HepG2 (cell line): Measurements from ENCODE around the gene P2RX7. TPM values are rescaled to one million over a fixed set of nuclear protein-coding genes. Genes with fewer than 3 reads are reported as not detected.
A peak's percentile ranks its signal among the peaks of the same experiment; 100 is the strongest.

ENCODE experiments used
- ARID4A ChIP-seq: sonication (generic); formaldehyde crosslinking; IDR thresholded peaks from 2 replicates; pipeline ENCODE4 v1.5.0; 2020; ENCODE audit warnings: mild to moderate bottlenecking, missing genetic modification reagents, borderline replicate concordance
- FOXC1 ChIP-seq: sonication (generic); formaldehyde crosslinking; IDR thresholded peaks from 2 replicates; pipeline ENCODE4 v1.8.0; 2022; ENCODE audit warnings: mild to moderate bottlenecking, missing genetic modification reagents, borderline replicate concordance
- GLI4 ChIP-seq: sonication (generic); formaldehyde crosslinking; IDR thresholded peaks from 2 replicates; pipeline ENCODE4 v1.5.1; 2020; ENCODE audit warnings: missing genetic modification reagents, mild to moderate bottlenecking, moderate library complexity, borderline replicate concordance
- HDAC1 ChIP-seq: sonication (generic); formaldehyde crosslinking; IDR thresholded peaks from 2 replicates; pipeline ENCODE4 v1.5.1; 2020; ENCODE audit warnings: mild to moderate bottlenecking, missing genetic modification reagents
- IRX3 ChIP-seq: sonication (generic); formaldehyde crosslinking; IDR thresholded peaks from 2 replicates; pipeline ENCODE4 v1.8.1; 2023; ENCODE audit warnings: mild to moderate bottlenecking, low read depth, missing genetic modification reagents, borderline replicate concordance
- NFYB ChIP-seq: sonication (generic); formaldehyde crosslinking; IDR thresholded peaks from 2 replicates; pipeline ENCODE4 v1.4.0; 2020; ENCODE audit warnings: missing genetic modification reagents
- RFXAP ChIP-seq: sonication (generic); formaldehyde crosslinking; IDR thresholded peaks from 2 replicates; pipeline ENCODE4 v1.4.0; 2020; ENCODE audit warnings: missing genetic modification reagents, borderline replicate concordance
- polyA plus RNA-seq, 8 experiments: library from polyadenylated mRNA; depleted of rRNA in 3 of 8; stranded (reverse) in 7 of 8; unstranded in 1 of 8; fragments of >200 nt; fragmentation: Illumina TruSeq in 4 of 8; extraction: Trizol in 4 of 8; gene quantifications; 2 replicates each; pipeline versions ENCODE4 v1.2.1 to v1.2.3, GENCODE V29; 2011 to 2016; ENCODE audit warnings: low read depth in 4 of 8, missing spikeins in 1 of 8, mixed read lengths in 1 of 8; ENCODE audit not compliant: insufficient read depth in 1 of 8
- total RNA-seq, 5 experiments: library from RNA; depleted of rRNA; stranded (reverse); fragments of >200 nt; fragmentation: Illumina TruSeq; extraction: Trizol; gene quantifications; 2 replicates each; pipeline ENCODE4 v1.2.3, GENCODE V29; 2016; ENCODE audit warnings: low read depth in 1 of 5
- TF ChIP-seq, protein P1 (sequence below): sonication (generic); formaldehyde crosslinking; IDR thresholded peaks from 2 replicates; pipeline ENCODE4 v1.4.0; 2020; ENCODE audit warnings: missing genetic modification reagents
- TF ChIP-seq, protein P2 (sequence below): IDR thresholded peaks from 2 replicates; pipeline ENCODE4 v1.6.1; 2016; ENCODE audit warnings: mild to moderate bottlenecking

The P2RX7 gene
- total and polyA plus RNA-seq, 2 of the 13 experiments (the other 11 are each of a cell fraction or from before 2014, with no cell fraction given) = 0.13 to 0.73 TPM

DNA sequence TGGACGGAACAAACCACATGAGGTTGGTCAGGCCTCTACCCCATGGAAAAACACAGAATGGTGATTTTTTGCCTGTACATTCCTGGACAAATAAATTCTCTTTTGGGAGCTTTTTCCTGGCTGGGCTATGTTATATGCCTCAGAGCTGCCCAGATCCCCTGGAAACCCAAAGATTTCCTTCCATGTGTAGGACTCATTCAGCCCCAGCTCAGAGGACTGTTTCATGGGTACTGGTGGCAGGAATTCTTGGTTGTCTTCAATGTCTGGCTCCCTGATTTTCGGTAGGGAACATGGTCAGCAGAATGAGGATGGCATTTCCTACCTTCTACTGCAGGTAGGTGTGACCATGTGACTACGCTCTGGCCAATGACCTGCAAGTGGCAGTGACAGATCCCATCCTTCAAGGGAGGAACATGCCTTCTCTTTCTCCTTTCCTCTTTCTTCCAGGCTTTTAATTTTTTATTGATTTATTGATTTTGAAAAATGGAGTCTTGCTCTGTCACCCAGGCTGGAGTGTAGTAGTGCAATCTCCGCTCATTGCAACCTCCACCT, 15.4 kb upstream of the P2RX7 start (continued):
- TF ChIP-seq IRX3 (CRISPR knock-in tag) (no peak), NFYB (peak; percentile 79), RFXAP (CRISPR knock-in tag) (0 out of 2 replicates have a peak, but pooled peaks have one; percentile 8), GLI4 (CRISPR knock-in tag) (no peak), ARID4A (CRISPR knock-in tag) (0 out of 2 replicates have a peak, but pooled peaks have one; percentile 18), HDAC1 (0 out of 2 replicates have a peak, but pooled peaks have one; percentile 4), FOXC1 (0 out of 2 replicates have a peak, but pooled peaks have one; percentile 32)
- TF ChIP-seq, protein P1, sequence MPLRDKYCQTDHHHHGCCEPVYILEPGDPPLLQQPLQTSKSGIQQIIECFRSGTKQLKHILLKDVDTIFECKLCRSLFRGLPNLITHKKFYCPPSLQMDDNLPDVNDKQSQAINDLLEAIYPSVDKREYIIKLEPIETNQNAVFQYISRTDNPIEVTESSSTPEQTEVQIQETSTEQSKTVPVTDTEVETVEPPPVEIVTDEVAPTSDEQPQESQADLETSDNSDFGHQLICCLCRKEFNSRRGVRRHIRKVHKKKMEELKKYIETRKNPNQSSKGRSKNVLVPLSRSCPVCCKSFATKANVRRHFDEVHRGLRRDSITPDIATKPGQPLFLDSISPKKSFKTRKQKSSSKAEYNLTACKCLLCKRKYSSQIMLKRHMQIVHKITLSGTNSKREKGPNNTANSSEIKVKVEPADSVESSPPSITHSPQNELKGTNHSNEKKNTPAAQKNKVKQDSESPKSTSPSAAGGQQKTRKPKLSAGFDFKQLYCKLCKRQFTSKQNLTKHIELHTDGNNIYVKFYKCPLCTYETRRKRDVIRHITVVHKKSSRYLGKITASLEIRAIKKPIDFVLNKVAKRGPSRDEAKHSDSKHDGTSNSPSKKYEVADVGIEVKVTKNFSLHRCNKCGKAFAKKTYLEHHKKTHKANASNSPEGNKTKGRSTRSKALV = no peak
- TF ChIP-seq, protein P2, sequence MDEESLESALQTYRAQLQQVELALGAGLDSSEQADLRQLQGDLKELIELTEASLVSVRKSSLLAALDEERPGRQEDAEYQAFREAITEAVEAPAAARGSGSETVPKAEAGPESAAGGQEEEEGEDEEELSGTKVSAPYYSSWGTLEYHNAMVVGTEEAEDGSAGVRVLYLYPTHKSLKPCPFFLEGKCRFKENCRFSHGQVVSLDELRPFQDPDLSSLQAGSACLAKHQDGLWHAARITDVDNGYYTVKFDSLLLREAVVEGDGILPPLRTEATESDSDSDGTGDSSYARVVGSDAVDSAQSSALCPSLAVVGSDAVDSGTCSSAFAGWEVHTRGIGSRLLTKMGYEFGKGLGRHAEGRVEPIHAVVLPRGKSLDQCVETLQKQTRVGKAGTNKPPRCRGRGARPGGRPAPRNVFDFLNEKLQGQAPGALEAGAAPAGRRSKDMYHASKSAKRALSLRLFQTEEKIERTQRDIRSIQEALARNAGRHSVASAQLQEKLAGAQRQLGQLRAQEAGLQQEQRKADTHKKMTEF (CRISPR knock-in tag) = no peak
